22Rv1 (cell line): ENCODE measurements around the gene SUCLG2.

Experiments used
- H3K27ac ChIP-seq: fragments of 450-650 bp; 2 replicates; pipeline ENCODE4 v1.5.1; 2017
- ZFX ChIP-seq: fragments of 450-650 bp; IDR thresholded peaks from 2 replicates; pipeline ENCODE4 v1.6.1; 2017; ENCODE audit warnings: antibody characterized with exemption, borderline replicate concordance
- TF ChIP-seq, protein P1 (sequence below): fragments of 450-650 bp; IDR thresholded peaks from 2 replicates; pipeline ENCODE4 v1.5.1; 2017; ENCODE audit warnings: mild to moderate bottlenecking

SUCLG2 gene

DNA sequence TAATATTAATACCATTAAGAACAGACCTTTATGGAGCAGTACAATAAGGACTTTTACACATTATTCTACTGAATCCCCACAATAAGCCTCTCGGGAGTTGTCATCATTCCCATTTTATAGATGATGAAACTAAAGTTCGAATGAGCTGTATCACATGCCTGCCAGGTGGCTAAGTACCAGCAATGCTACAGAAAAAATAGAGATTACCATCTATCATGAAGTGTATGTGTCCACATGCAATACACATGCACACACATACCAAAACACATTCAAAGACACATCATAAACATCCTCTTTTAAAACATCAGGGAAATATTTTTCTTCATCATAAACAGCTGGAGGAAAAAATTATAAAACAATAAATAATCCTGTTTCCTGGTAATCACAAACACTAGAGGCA, 136.6 kb downstream of the SUCLG2 start:
- TF ChIP-seq, protein P1, sequence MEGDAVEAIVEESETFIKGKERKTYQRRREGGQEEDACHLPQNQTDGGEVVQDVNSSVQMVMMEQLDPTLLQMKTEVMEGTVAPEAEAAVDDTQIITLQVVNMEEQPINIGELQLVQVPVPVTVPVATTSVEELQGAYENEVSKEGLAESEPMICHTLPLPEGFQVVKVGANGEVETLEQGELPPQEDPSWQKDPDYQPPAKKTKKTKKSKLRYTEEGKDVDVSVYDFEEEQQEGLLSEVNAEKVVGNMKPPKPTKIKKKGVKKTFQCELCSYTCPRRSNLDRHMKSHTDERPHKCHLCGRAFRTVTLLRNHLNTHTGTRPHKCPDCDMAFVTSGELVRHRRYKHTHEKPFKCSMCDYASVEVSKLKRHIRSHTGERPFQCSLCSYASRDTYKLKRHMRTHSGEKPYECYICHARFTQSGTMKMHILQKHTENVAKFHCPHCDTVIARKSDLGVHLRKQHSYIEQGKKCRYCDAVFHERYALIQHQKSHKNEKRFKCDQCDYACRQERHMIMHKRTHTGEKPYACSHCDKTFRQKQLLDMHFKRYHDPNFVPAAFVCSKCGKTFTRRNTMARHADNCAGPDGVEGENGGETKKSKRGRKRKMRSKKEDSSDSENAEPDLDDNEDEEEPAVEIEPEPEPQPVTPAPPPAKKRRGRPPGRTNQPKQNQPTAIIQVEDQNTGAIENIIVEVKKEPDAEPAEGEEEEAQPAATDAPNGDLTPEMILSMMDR: no peak
- no peak for TF ChIP-seq ZFX
- peak overlapping the region; percentile 29; the same call in 1 of the 2 replicates for H3K27ac ChIP-seq

DNA sequence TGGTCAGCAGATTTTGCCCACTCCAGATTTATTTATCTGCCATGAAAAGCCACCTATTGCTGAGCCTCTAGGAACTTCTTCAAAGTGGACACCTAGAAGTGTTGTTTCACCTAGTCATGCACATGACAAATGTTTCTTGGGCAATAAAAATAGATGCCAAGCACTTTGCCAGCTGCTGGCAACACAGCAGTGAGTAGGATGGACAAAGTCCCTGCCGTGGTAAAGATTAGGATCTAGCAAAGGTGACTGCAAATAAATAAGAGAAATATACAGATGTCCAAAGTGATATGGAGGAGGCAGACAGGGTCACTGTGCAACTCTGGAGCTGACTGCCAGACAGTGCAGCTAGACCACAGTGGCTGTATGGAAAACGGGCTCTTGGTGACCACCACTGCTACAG, 137.9 kb downstream of the SUCLG2 start:
- TF ChIP-seq, protein P1: no peak
- TF ChIP-seq ZFX: no peak

DNA sequence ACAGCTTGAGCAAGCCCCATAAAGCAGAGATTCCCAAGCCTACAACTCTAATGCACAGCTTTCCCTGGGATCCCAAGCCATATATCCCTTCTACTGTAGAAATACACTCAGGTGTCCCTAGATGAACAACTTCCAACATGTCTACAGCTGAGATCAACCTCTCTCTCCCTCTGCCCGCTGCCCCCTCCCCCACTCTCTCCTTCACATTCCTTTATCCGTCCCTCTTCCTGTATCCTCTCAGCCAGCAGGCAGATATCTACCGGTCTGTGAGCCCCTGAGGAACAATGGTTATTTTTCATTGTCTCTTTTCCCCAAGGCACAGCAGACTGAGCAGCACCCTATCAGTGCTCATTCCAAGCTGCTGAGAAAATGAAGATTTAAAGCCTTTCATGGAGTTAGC, 138.6 kb downstream of the SUCLG2 start:
- H3K27ac ChIP-seq: no peak overlapping the region
- no peak for TF ChIP-seq ZFX
- TF ChIP-seq, protein P1: no peak

More for the DNA sequence above, 137.9 kb downstream of the SUCLG2 start:
- H3K27ac ChIP-seq: peak overlapping the region; percentile 29

DNA sequence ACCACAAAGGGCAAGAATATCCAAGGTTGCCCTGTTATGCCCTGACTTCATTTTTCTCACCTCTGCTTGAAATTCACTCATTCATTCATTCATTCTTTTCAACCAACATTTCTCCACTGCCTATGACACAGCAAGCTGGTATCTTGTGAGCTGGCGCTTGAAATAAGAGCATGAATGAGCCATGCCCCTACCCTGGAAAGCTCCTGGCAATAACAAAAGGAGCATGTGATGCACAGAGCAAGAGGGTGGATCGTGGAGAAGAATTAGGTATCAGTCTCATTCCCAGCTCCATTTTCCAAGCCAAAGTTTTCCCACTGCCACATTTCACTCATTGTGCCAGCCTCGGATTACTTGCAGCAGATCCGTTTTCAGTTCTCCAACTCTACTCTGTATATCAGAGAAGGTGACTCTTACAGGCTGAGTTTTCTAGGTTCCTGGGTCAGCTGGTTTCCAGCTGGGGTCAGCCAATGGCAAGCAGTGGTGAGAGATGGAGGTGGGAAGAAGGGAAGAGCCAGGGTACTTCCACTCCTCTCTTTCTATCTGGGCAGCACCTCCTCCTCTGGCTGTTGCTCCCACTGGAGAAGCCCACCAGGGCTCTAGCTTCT, 144.8 kb downstream of the SUCLG2 start:
- no peak for TF ChIP-seq ZFX
- TF ChIP-seq, protein P1: no peak
- H3K27ac ChIP-seq: no peak overlapping the region

DNA sequence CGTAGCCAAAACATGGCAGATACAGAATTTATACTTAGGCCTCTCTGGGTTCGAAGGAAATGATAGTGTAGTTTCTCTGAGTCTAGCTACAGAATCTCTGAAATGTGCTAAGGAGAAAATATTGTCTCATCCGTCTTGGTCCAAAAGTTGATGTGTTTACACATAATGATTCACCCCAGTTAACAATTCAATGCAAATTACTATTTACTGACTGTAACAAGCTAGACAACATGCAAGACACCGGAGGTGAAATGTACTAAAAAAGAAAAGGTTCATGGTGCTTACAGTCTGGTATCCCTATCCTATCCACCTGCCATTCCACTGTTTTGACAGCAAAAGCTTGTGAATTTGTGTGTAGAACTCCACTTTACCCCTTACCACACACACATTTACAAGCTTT, 146.8 kb downstream of the SUCLG2 start:
- TF ChIP-seq ZFX: no peak
- TF ChIP-seq, protein P1: no peak
- H3K27ac ChIP-seq: no peak overlapping the region

DNA sequence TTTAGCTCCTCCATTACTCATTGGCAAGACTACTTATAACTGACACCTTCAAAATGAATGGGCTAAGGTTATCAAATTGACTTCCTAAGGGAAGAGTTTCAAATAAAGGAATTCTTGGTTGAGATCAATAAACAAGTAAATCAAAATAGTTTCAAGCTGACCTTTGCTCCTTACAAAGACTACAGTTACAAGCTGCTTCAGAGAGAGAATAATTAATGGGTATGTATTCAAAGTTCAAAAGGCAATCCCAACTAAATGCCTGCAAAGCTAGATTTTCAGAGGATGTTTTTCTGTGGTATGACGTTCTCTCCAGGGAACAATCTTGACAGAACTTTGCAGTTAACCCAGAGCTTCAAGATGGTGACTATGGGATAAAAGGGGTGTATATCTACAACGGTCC, 153.7 kb downstream of the SUCLG2 start:
- no peak overlapping the region for H3K27ac ChIP-seq
- TF ChIP-seq ZFX: no peak
- TF ChIP-seq, protein P1: no peak

DNA sequence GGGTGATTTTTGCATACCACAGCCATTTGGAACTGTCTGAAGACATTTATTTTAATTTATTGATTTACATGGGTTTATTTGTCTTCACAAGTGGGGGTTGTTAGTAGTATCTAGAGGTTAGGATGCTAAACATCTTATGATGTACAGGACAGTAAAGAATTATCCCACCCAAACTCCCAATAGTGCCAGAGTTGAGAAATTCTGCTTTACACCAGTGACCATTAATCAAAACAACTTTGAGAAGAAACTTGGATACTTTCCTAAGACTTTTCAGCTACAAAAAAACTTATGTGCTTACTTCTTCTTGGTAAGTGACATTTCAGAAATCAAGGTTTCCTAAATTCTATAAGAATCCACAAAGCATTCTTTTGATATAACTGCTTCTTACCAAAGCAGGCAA, 156.7 kb downstream of the SUCLG2 start:
- TF ChIP-seq ZFX: no peak
- TF ChIP-seq, protein P1: no peak
- H3K27ac ChIP-seq: no peak overlapping the region
